B cell (primary cell): ENCODE data around the gene WDR38. TPM values are rescaled to one million over a fixed set of nuclear protein-coding genes. Genes with fewer than 3 reads are reported as not detected.

Experiments used
- ATAC-seq: fragments of 200-7000 bp; cut with Tn5 transposase; one replicate; pipeline ENCODE4 v1.10.0; 2021; ENCODE audit warnings: low read depth, mild to moderate bottlenecking, moderate number of reproducible peaks, moderate library complexity
- CTCF ChIA-PET: fragments of 350-600 bp; sonication (Branson Sonifier 250); formaldehyde crosslinking; loops from one replicate; lab custom pipeline; 2021; ENCODE audit warnings: antibody characterized with exemption, inconsistent platforms; lab: Charles Lee
- POLR2A ChIA-PET: fragments of 350-600 bp; sonication (Branson Sonifier 250); formaldehyde crosslinking; loops from one replicate; lab custom pipeline; 2021; ENCODE audit warnings: antibody characterized with exemption; lab: Charles Lee
- DNase-seq: peaks from one replicate; pipeline ENCODE4 v3.0.0; 2013
- H2AFZ ChIP-seq: 2 replicates; pipeline ENCODE4 v1.6.1; 2012; ENCODE audit warnings: mild to moderate bottlenecking, low read depth, low read length; ENCODE audit not compliant: insufficient read depth, poor library complexity, severe bottlenecking
- H3K27ac ChIP-seq, 2 donors: 1 replicate in 1 of 2; 2 replicates in 1 of 2; pipeline ENCODE4 v1.5.1; 2012 to 2013; ENCODE audit warnings: low read length in 2 of 2, mild to moderate bottlenecking in 2 of 2, moderate library complexity in 1 of 2
- H3K27me3 ChIP-seq, 4 experiments: fragments of 200-600 bp in 1 of 4; sonication (generic) in 1 of 4; replicated peaks in 1 of 4; 1 replicate in 2 of 4; 2 replicates in 2 of 4; pipeline versions ENCODE4 v1.6.1 to v1.7.0; 2013 to 2016; ENCODE audit warnings: low read length in 3 of 4, mild to moderate bottlenecking in 2 of 4, mixed read lengths in 1 of 4, moderate library complexity in 1 of 4; ENCODE audit not compliant: insufficient read depth in 4 of 4, control insufficient read depth in 3 of 4; ENCODE audit errors: control extremely low read depth in 1 of 4
- H3K36me3 ChIP-seq, 2 experiments: replicated peaks in 1 of 2; 1 replicate in 1 of 2; 2 replicates in 1 of 2; pipeline versions ENCODE4 v1.6.1 to v1.7.1; 2013; ENCODE audit warnings: low read length in 1 of 2; ENCODE audit not compliant: insufficient read depth in 2 of 2, control insufficient read depth in 1 of 2; ENCODE audit errors: control extremely low read depth in 1 of 2, extremely low read depth in 1 of 2
- H3K4me1 ChIP-seq, 2 donors: fragments of 200-600 bp in 1 of 2; sonication (generic) in 1 of 2; 1 replicate in 1 of 2; 2 replicates in 1 of 2; pipeline versions ENCODE4 v1.5.1 to v1.6.1; 2013 to 2017; ENCODE audit warnings: low read length in 2 of 2; ENCODE audit not compliant: control insufficient read depth in 2 of 2, insufficient read depth in 2 of 2
- H3K4me2 ChIP-seq: replicated peaks from 2 replicates; pipeline ENCODE3; 2012; ENCODE audit warnings: mild to moderate bottlenecking, low read depth, low read length; ENCODE audit not compliant: poor library complexity, severe bottlenecking
- H3K4me3 ChIP-seq, 5 experiments: fragments of 200-600 bp in 1 of 5; sonication (generic) in 1 of 5; 1 replicate in 3 of 5; 2 replicates in 2 of 5; pipeline versions ENCODE4 v1.5.1 to v1.7.0; 2011 to 2016; ENCODE audit warnings: low read length in 4 of 5, mild to moderate bottlenecking in 4 of 5, low read depth in 2 of 5, control low read depth in 1 of 5, moderate library complexity in 1 of 5; ENCODE audit not compliant: insufficient read depth in 1 of 5; ENCODE audit errors: control extremely low read depth in 1 of 5, extremely low read depth in 1 of 5
- H3K79me2 ChIP-seq: fragments of 200-600 bp; sonication (generic); one replicate; pipeline ENCODE4 v1.6.0; 2016; ENCODE audit warnings: low read length; ENCODE audit not compliant: control insufficient read depth, insufficient read depth
- H3K9ac ChIP-seq: fragments of 200-600 bp; sonication (generic); 2 replicates; pipeline ENCODE4 v1.6.1; 2017; ENCODE audit warnings: mild to moderate bottlenecking, low read length, moderate library complexity
- H3K9me3 ChIP-seq, 3 donors: one replicate each; pipeline versions ENCODE4 v1.6.1 to v1.7.1; 2013; ENCODE audit warnings: low read length in 2 of 3; ENCODE audit not compliant: control insufficient read depth in 2 of 3, insufficient read depth in 1 of 3; ENCODE audit errors: control extremely low read depth in 1 of 3
- H4K20me1 ChIP-seq: 2 replicates; pipeline ENCODE4 v1.6.0; 2012; ENCODE audit warnings: mild to moderate bottlenecking, low read length; ENCODE audit not compliant: insufficient read depth, control insufficient read depth, poor library complexity, severe bottlenecking
- H3K27ac Mint-ChIP-seq: one replicate; pipeline ENCODE4 v1.8.0; 2021; ENCODE audit warnings: mixed read lengths
- H3K27me3 Mint-ChIP-seq: one replicate; pipeline ENCODE4 v1.8.0; 2021; ENCODE audit warnings: mixed read lengths
- H3K4me1 Mint-ChIP-seq: one replicate; pipeline ENCODE4 v1.8.0; 2021; ENCODE audit warnings: mixed read lengths
- H3K4me3 Mint-ChIP-seq: one replicate; pipeline ENCODE4 v1.8.0; 2021; ENCODE audit warnings: mixed read lengths
- H3K9me3 Mint-ChIP-seq: one replicate; pipeline ENCODE4 v1.8.0; 2022; ENCODE audit warnings: mixed read lengths; ENCODE audit not compliant: insufficient read depth
- CTCF ChIP-seq: fragments of 200-600 bp; IDR thresholded peaks from one replicate; pipeline ENCODE4 v1.8.0; 2022; ENCODE audit warnings: antibody characterized with exemption, mild to moderate bottlenecking
- EZH2 ChIP-seq: IDR thresholded peaks from 2 replicates; pipeline ENCODE4 v1.6.1; 2012; ENCODE audit warnings: borderline replicate concordance, low read depth, mild to moderate bottlenecking, moderate library complexity, low read length; ENCODE audit not compliant: insufficient read depth, poor library complexity, severe bottlenecking
- WGBS: methylation state at CpG from one replicate; pipeline ENCODE4 v1.1.5; 2013; ENCODE audit warnings: missing lambda C conversion rate; ENCODE audit not compliant: insufficient coverage; 5-methylcytosine and 5-hydroxymethylcytosine counted together
- intact Hi-C: fragments of 100-400 bp; cut with micrococcal nuclease; formaldehyde crosslinking; loops from one replicate; pipeline ENCODE4 v1.10.0; 2022
- polyA plus RNA-seq: library from polyadenylated mRNA; depleted of rRNA; stranded (reverse); fragments of >200 nt; gene quantifications from 2 replicates; pipeline ENCODE4 v1.2.3, GENCODE V29; 2012
- total RNA-seq, 2 donors: library from RNA; stranded (reverse); fragments of 120-200 nt in 1 of 2; gene quantifications; 1 replicate in 1 of 2; 2 replicates in 1 of 2; pipeline versions ENCODE4 v1.2.3 to v1.2.4, GENCODE V29; 2013 to 2022

Gene WDR38
- total and polyA plus RNA-seq, 2 donors (not counting 1 experiment from before 2014, with no cell fraction given), result not detected

GRCh38 chr9:124881138-124881743, 28.0 kb downstream of the WDR38 start:
- no peak overlapping the region for H3K4me3 Mint-ChIP-seq
- Histone ChIP-seq H3K27ac (peak overlapping the region in 1 of 2 donors; percentile 15), H3K36me3 (peaks cover 0 to 73% of the 10 kb centered on the region in 2 experiments), H3K27me3 (no peaks in the 10 kb centered on the region), H3K9ac (no peak overlapping the region), H3K79me2 (peaks cover 4% of the 10 kb centered on the region), H3K4me2 (no peak overlapping the region), H4K20me1 (peaks cover 11% of the 10 kb centered on the region), H3K9me3 (no peaks in the 10 kb centered on the region), H3K4me3 (no peak overlapping the region), H3K4me1 (peaks cover 0 to 15% of the 10 kb centered on the region in 2 donors), H2AFZ (no peak overlapping the region)
- DNase-seq (no peak), ATAC-seq (no peak)
- ChIA-PET CTCF (interaction anchor here (1.4 kb wide), 2 partner anchors 10 to 30 kb away, joined by 3 to 4 read pairs; no protein-coding TSS in a partner anchor), POLR2A (no interaction called here)
- no peaks in the 10 kb centered on the region for H3K9me3 Mint-ChIP-seq
- no peaks in the 10 kb centered on the region for H3K27me3 Mint-ChIP-seq
- H3K27ac Mint-ChIP-seq, result no peak overlapping the region
- H3K4me1 Mint-ChIP-seq, result no peaks in the 10 kb centered on the region
- intact Hi-C loops, result no loop called here
- TF ChIP-seq CTCF, result no peak
- no peak for TF ChIP-seq EZH2
- 89% methylated on average over 15 of the region's 16 CpGs for WGBS

- no peaks in the 10 kb centered on the region for H3K27me3 Mint-ChIP-seq
- Histone ChIP-seq H3K4me1 (peaks cover 0 to 15% of the 10 kb centered on the region in 2 donors), H4K20me1 (peaks cover 1% of the 10 kb centered on the region), H3K27me3 (no peaks in the 10 kb centered on the region), H3K27ac (no peak overlapping the region), H3K36me3 (peaks cover 0 to 72% of the 10 kb centered on the region in 2 experiments), H2AFZ (no peak overlapping the region), H3K79me2 (no peaks in the 10 kb centered on the region), H3K4me3 (no peak overlapping the region), H3K4me2 (no peak overlapping the region), H3K9me3 (no peaks in the 10 kb centered on the region), H3K9ac (no peak overlapping the region)
- POLR2A ChIA-PET, result no interaction called here
- no peak overlapping the region for H3K4me3 Mint-ChIP-seq
- no peaks in the 10 kb centered on the region for H3K9me3 Mint-ChIP-seq
- WGBS, result 89% methylated on average over 13 of the region's 13 CpGs
- TF ChIP-seq CTCF (no peak), EZH2 (no peak)
- peak overlapping the region; percentile 10 for H3K27ac Mint-ChIP-seq
- intact Hi-C loops, result no loop called here
- no peak for DNase-seq
- no peaks in the 10 kb centered on the region for H3K4me1 Mint-ChIP-seq
- no peak for ATAC-seq
- CTCF ChIA-PET, result interaction anchor here (0.6 to 1.7 kb wide), 3 partner anchors 12 to 1934 kb away, joined by 3 to 5 read pairs (median 4); no protein-coding TSS in a partner anchor
Measured at GRCh38 chr9:124882231-124882630, 29.0 kb downstream of the WDR38 start.
